Esophagus (tissue), 2 donors: ENCODE measurements around the gene PRSS21. TPM values are rescaled to one million over a fixed set of nuclear protein-coding genes. Genes with fewer than 3 reads are reported as not detected.

Source experiments
- H3K27ac ChIP-seq, 2 donors: one replicate each; pipeline ENCODE4 v1.5.1; 2013; ENCODE audit warnings: low read depth in 2 of 2, mild to moderate bottlenecking in 2 of 2, inconsistent platforms in 1 of 2, low read length in 1 of 2, moderate library complexity in 1 of 2
- H3K27me3 ChIP-seq, 2 donors: one replicate each; pipeline ENCODE4 v1.6.1; 2013; ENCODE audit warnings: low read length in 2 of 2, control low read depth in 1 of 2, mild to moderate bottlenecking in 1 of 2; ENCODE audit not compliant: insufficient read depth in 2 of 2, control insufficient read depth in 1 of 2
- H3K36me3 ChIP-seq, 2 donors: one replicate each; pipeline ENCODE4 v1.6.1; 2013; ENCODE audit warnings: low read length in 1 of 2; ENCODE audit not compliant: control insufficient read depth in 2 of 2, insufficient read depth in 2 of 2
- H3K4me1 ChIP-seq, 2 donors: one replicate each; pipeline ENCODE4 v1.6.1; 2013; ENCODE audit warnings: low read length in 1 of 2; ENCODE audit not compliant: control insufficient read depth in 2 of 2, insufficient read depth in 2 of 2
- H3K4me3 ChIP-seq, 2 donors: one replicate each; pipeline ENCODE4 v1.5.1; 2013; ENCODE audit warnings: low read length in 2 of 2, mild to moderate bottlenecking in 2 of 2, low read depth in 1 of 2, moderate library complexity in 1 of 2
- H3K9me3 ChIP-seq, 2 donors: one replicate each; pipeline ENCODE4 v1.6.1; 2013; ENCODE audit warnings: mild to moderate bottlenecking in 2 of 2, low read depth in 1 of 2, low read length in 1 of 2, moderate library complexity in 1 of 2; ENCODE audit not compliant: control insufficient read depth in 2 of 2, insufficient read depth in 1 of 2
- WGBS, 2 donors: extraction: QIAGEN DNeasy Blood & Tissue Kit; methylation state at CpG; one replicate each; pipeline ENCODE4 v1.1.7; 2013; 5-methylcytosine and 5-hydroxymethylcytosine counted together
- polyA plus RNA-seq, 2 donors: library from polyadenylated mRNA; stranded (reverse); fragments of 200-250 nt; gene quantifications; one replicate each; pipeline ENCODE4 v1.2.3, GENCODE V29; 2013
- donor health status: healthy with polysubstance abuse.
- donor health status: Bipolar disorder and iron deficiency.

Gene PRSS21
- polyA plus RNA-seq, 2 donors: 0.86 to 1.8 TPM

DNA sequence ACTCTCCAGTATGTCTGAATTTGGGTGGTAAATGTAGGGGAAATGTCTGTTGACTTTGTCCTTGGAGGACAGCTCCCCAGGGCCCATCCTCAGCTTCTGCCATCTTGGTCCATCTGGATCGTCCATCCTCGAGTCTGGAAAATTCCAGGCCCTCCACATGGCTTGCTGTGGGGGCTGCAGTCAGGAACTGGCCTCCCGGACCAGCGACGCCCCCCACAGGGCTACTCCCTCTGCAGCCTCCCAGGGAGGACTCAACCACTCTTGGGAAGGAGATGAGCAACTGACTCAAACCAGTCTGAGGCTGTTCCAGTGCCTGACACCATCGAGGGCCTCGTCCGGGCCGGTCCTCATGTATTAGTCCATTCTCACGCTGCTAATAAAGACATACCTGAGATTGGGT is 7.6 kb downstream of the PRSS21 start:
- 81 to 85% methylated on average over 10 of the region's 10 CpGs for WGBS, 2 donors
- peaks cover 0 to 3% of the 10 kb centered on the region in 2 donors for H3K4me1 ChIP-seq
- H3K27me3 ChIP-seq: no peaks in the 10 kb centered on the region
- no peaks in the 10 kb centered on the region for H3K9me3 ChIP-seq
- no peaks in the 10 kb centered on the region for H3K36me3 ChIP-seq
- no peak overlapping the region for H3K4me3 ChIP-seq
- H3K27ac ChIP-seq: no peak overlapping the region

GRCh38 chr16:2825049-2825742 is 8.2 kb downstream of the PRSS21 start:
- H3K9me3 ChIP-seq: no peaks in the 10 kb centered on the region
- 73 to 79% methylated on average over 26 of the region's 26 CpGs for WGBS, 2 donors
- no peaks in the 10 kb centered on the region for H3K27me3 ChIP-seq
- H3K4me3 ChIP-seq: no peak overlapping the region
- H3K4me1 ChIP-seq: peaks cover 0 to 3% of the 10 kb centered on the region in 2 donors
- H3K27ac ChIP-seq: no peak overlapping the region
- no peaks in the 10 kb centered on the region for H3K36me3 ChIP-seq

DNA sequence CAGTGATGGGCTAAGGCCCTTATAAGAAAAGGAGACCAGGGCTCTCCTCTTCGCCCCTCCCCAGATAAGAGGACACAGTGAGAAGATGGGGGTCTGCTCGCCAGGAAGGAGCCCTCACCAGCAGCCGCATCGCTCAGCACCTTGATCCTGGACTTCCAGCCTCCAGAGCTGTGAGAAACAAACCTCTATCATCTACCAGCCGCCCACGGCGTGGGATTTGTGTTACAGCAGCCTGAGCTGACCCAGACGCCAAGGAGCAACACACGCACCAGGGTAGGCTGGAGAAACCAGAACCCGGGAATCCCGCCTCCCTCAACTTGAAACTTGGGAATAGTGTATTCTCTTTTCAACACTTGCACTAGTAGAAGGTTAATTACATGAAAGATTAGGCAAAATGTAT is 8.9 kb downstream of the PRSS21 start:
- Histone ChIP-seq H3K9me3 (no peaks in the 10 kb centered on the region), H3K4me3 (no peak overlapping the region), H3K4me1 (peaks cover 0 to 3% of the 10 kb centered on the region in 2 donors), H3K36me3 (no peaks in the 10 kb centered on the region), H3K27me3 (no peaks in the 10 kb centered on the region), H3K27ac (no peak overlapping the region)
- 81 to 82% methylated on average over 11 of the region's 11 CpGs for WGBS, 2 donors

DNA sequence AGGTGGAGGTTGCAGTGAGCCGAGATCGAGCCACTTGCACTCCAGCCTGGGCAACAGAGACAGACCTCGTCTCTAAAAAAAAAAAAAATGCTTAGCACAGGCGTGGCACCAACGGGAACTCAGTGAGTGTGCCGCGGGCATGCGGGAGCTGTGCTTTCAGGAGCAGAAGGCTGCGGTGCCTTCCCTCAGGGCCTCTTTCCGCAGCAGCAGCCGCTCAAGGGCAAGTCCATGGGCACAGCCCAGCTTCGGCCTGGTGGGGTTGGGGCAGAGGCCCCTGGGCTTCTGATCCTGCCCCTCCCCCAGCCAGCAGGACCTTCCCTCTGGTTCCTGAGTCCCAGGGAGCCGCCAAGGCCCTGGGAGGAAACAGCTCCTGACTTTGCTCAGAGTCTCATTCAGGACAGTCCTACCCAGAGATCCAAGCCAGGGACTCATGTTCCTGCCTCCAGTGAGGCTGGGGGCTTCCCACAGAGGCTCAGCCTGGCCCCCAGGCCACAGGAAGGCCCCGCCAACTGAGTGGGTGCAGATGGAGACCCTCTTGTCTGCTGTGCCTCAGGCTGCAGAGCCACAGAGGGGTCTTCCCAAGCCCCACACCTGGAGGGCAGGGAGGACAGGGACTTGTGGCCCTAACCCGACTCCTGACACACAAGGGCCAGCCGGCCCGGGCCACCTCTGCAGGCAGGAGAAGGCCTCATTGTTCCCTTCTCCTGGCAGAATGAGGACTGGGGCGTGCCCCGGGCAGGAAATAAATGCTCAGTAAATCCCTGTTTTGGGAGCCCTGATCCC is 9.7 kb downstream of the PRSS21 start:
- no peak overlapping the region for H3K27ac ChIP-seq
- WGBS, 2 donors: 52 to 57% methylated on average over 19 of the region's 19 CpGs
- H3K9me3 ChIP-seq: no peaks in the 10 kb centered on the region
- H3K36me3 ChIP-seq: no peaks in the 10 kb centered on the region
- H3K4me3 ChIP-seq: no peak overlapping the region
- H3K27me3 ChIP-seq: no peaks in the 10 kb centered on the region
- H3K4me1 ChIP-seq: peaks cover 0 to 3% of the 10 kb centered on the region in 2 donors

- H3K36me3 ChIP-seq: no peaks in the 10 kb centered on the region
- no peaks in the 10 kb centered on the region for H3K27me3 ChIP-seq
- 64 to 69% methylated on average over 15 of the region's 15 CpGs for WGBS, 2 donors
- H3K9me3 ChIP-seq: no peaks in the 10 kb centered on the region
- no peak overlapping the region for H3K27ac ChIP-seq
- H3K4me1 ChIP-seq: peaks cover 0 to 3% of the 10 kb centered on the region in 2 donors
- H3K4me3 ChIP-seq: no peak overlapping the region
Observed at GRCh38 chr16:2827374-2827791, 10.3 kb downstream of the PRSS21 start.

DNA sequence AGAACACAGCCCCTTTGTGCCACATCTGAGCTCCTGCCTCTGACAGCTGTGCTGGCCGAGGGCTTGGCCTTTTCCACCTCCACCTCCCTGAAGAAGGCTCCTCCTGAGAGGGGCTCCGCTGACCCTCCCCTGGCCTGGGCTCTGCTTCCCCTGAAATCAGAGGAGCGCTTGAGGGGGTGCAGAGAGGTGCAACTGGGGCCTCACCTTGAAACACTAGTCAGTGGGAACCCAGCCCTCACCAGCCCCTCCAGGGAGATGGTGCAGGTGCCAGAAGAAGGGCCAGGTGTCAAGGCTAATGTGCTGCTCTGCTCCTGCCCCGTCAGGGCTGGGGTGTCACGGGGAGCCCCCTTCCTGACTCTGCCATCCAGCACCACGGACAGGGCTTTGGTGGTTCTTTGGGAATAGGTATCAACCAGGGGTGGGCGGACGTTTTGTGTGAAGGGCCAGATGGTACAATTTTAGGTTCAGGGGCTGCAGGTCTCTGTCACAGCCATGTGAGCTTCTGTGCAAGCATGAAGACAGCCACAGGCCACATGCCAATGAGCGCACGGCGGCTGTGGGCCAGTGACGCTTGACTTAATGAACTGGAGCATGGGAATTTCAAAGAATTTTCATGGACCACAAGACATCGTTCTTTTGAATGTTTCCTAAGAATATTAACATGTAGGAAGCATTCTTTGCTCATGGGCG is 10.9 kb downstream of the PRSS21 start:
- no peaks in the 10 kb centered on the region for H3K27me3 ChIP-seq

DNA sequence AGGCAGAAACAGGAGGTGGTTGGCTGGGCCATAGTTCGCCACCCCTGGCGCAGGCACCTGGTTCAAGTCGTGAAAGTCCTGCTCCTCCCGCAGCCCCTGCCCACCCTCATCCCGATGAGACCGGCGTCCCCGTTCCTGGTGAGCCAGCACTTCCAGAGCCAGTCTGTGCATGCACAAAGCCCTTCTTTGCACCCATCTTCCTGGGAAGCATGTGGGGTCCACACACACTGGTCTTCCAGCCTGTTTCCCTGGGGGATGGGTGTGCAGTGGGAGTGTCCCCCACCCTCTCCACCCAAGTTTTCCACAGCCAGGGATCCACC is 11.4 kb downstream of the PRSS21 start:
- 88 to 90% methylated on average over 8 of the region's 8 CpGs for WGBS, 2 donors
- H3K27me3 ChIP-seq: no peaks in the 10 kb centered on the region
- no peak overlapping the region for H3K27ac ChIP-seq

More for the DNA sequence above, 10.9 kb downstream of the PRSS21 start:
- H3K36me3 ChIP-seq: no peaks in the 10 kb centered on the region
- H3K4me1 ChIP-seq: peaks cover 0 to 3% of the 10 kb centered on the region in 2 donors
- WGBS, 2 donors: 74 to 80% methylated on average over 14 of the region's 14 CpGs
- no peak overlapping the region for H3K27ac ChIP-seq
- no peaks in the 10 kb centered on the region for H3K9me3 ChIP-seq
- no peak overlapping the region for H3K4me3 ChIP-seq

GRCh38 chr16:2828876-2829430 is 11.9 kb downstream of the PRSS21 start:
- Histone ChIP-seq H3K4me1 (peaks cover 0 to 3% of the 10 kb centered on the region in 2 donors), H3K4me3 (no peak overlapping the region), H3K36me3 (no peaks in the 10 kb centered on the region), H3K27ac (no peak overlapping the region), H3K9me3 (no peaks in the 10 kb centered on the region), H3K27me3 (no peaks in the 10 kb centered on the region)
- 84 to 89% methylated on average over 17 of the region's 17 CpGs for WGBS, 2 donors

More for the DNA sequence above, 11.4 kb downstream of the PRSS21 start:
- Histone ChIP-seq H3K9me3 (no peaks in the 10 kb centered on the region), H3K4me1 (peaks cover 0 to 3% of the 10 kb centered on the region in 2 donors), H3K36me3 (no peaks in the 10 kb centered on the region), H3K4me3 (no peak overlapping the region)

DNA sequence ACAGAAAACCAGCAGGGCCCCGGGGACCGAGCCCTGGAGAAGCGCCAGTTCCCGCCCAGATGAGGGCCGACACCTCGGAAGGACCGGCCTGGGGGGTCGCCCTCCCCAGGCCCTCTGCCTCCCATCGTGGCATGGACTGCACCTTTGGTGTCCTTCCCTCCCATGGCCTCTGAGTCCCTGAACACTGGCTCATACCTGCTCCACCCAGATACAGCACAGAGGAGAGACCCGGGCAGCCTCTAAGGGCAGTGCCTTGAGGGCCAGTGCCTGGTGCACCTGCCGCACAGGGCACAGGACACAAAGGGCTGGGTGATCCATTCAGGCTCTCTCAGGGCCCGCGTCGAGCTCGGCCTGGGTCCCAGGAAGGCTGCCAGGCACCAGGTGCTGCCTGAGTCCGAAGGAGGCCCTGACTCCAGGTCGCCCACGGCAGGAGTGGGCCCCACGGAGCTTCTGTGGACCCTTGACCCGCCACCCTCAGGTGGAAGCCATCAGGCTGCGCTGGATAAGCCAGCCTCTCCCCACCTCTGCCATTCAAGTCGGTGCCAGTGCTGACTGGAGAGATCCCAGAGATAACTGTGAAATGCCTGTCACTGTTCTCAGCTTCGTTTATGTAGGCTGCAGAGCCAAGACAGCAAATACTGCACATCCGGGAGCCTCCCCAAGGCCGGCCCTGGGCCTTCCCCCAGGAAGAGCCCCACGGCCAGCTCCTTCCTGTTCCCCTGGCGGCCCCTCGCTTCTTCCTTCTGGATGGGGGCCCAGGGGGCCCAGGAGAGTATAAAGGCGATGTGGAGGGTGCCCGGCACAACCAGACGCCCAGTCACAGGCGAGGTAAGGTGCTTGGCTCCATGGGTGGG is 12.7 kb downstream of the PRSS21 start, which contains the start of gene ZG16B:
TSS of gene ZG16B (plus strand) at position 803 of the 854 bp plus-strand sequence. CDS start 139 bp downstream, outside the sequence.
- 61 to 64% methylated on average over 31 to 32 of the region's 32 CpGs for WGBS, 2 donors
- Histone ChIP-seq H3K9me3 (no peaks in the 10 kb centered on the region), H3K27me3 (no peaks in the 10 kb centered on the region), H3K4me3 (no peak within 1 kb of the TSS), H3K4me1 (peaks cover 0 to 3% of the 10 kb centered on the region in 2 donors), H3K36me3 (no peaks in the 10 kb centered on the region), H3K27ac (no peak within 1 kb of the TSS)
